ENCODE results near the gene IL6. TPM values are rescaled to one million over a fixed set of nuclear protein-coding genes. Genes with fewer than 3 reads are reported as not detected.

IL6 gene
- total and polyA plus RNA-seq, 9 of the 15 experiments (the other 6 are each of a cell fraction or from before 2014, with no cell fraction given): 0.76 to 2.9 (median 1.5) TPM

DNA sequence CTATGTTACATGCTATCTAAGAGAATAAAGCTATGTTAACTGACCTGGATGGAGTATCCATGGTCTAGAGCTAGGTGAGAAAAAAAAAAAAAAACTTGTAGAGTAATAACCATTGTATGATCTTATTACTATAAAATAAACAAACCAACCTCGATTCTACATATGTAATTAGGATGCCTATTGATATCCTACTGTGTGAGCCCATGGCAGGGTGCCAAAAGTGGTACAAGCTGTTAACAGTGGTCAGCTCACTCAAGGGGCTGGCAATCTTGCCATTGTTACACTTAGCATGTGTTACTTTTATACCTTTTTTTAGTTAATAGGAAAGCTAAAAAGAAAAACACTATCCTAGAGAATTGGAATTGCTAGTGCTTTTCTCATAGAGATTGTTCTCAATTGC lies 13.5 kb upstream of the IL6 start:
- H3K27ac ChIP-seq (ENCODE audit: extremely low read depth, low read depth, low read length): no peak overlapping the region
- H3K4me3 ChIP-seq: no peak overlapping the region
- H3K36me3 ChIP-seq (ENCODE audit: control insufficient read depth, insufficient read depth, low read length): no peaks in the 10 kb centered on the region; the same call in 2 of the 3 replicates
- no TSS peak for BruUV-seq (replicated peaks)
- no peaks in the 10 kb centered on the region for H3K9me1 ChIP-seq (ENCODE audit: control insufficient read depth, insufficient read depth, low read length)
- H3K4me2 ChIP-seq (ENCODE audit: insufficient read depth, low read length): no peak overlapping the region
- no peak overlapping the region for H2AFZ ChIP-seq (ENCODE audit: low read depth, low read length)
- H3K4me1 ChIP-seq (replicated peaks in 1 of 2; ENCODE audit: control insufficient read depth in 2 of 2, insufficient read depth in 2 of 2, low read length in 2 of 2): peaks cover 11 to 38% of the 10 kb centered on the region in 2 experiments
- DNase-seq (ENCODE audit: extremely low read depth in 1 of 4, low spot score in 3 of 4): no peak
- in situ Hi-C loops (cut with MboI) (no loop called here), intact Hi-C loops (cut with micrococcal nuclease) (no loop called here)
- H4K20me1 ChIP-seq (replicated peaks; ENCODE audit: control insufficient read depth, insufficient read depth, low read length): no peaks in the 10 kb centered on the region
- no peaks in the 10 kb centered on the region for H3K27me3 ChIP-seq (ENCODE audit: control insufficient read depth in 2 of 2, insufficient read depth in 2 of 2, low read length in 2 of 2)
- H3K9me3 ChIP-seq (replicated peaks; ENCODE audit: control insufficient read depth, insufficient read depth, low read depth, low read length): no peaks in the 10 kb centered on the region
- ChIA-PET CTCF (ENCODE audit: low intra/inter-chr PET ratio) (no interaction called here), POLR2A (interaction anchor here (0.6 to 3.9 kb wide), 5 partner anchors 11 to 147 kb away, joined by 3 to 21 read pairs (median 6); no protein-coding TSS in a partner anchor)
- no peak overlapping the region for H3K9ac ChIP-seq (ENCODE audit: insufficient read depth in 1 of 2, low read depth in 2 of 2, low read length in 2 of 2)
- no peak for FAIRE-seq
- peaks cover 9% of the 10 kb centered on the region; the same call in 2 of the 3 replicates for H3K79me2 ChIP-seq (ENCODE audit: control insufficient read depth, insufficient read depth, low read length)
- WGBS (ENCODE audit: insufficient coverage, low coverage, missing lambda C conversion rate): 6% methylated on average over 1 of the region's 1 CpG
- no peak for ATAC-seq
- TF ChIP-seq NFIC (IDR thresholded peaks at IDR 0.05) (peak; percentile 91), GABPA (tag; conservative IDR thresholded peaks at IDR 0.05; ENCODE audit: low read depth) (no peak), ZNF764 (CRISPR knock-in tag; IDR thresholded peaks at IDR 0.05; ENCODE audit: low read depth) (no peak), PTBP1 (IDR thresholded peaks at IDR 0.05; ENCODE audit: low read depth, low read length) (no peak), PHB (CRISPR knock-in tag; IDR thresholded peaks at IDR 0.05) (no peak), ZNF785 (CRISPR knock-in tag; IDR thresholded peaks at IDR 0.05) (no peak), CEBPG (CRISPR knock-in tag; IDR thresholded peaks at IDR 0.05) (no peak), CEBPG (tag; conservative IDR thresholded peaks at IDR 0.05 in 1 of 2, IDR thresholded peaks at IDR 0.05 in 1 of 2) (no peak), SLC30A9 (CRISPR knock-in tag; IDR thresholded peaks at IDR 0.05) (no peak), DDX20 (tag; IDR thresholded peaks at IDR 0.05; ENCODE audit: low read depth) (peak; percentile 20; the same call in 1 of the 2 replicates), RBM25 (IDR thresholded peaks at IDR 0.05; ENCODE audit: low read depth, low read length, severe bottlenecking) (no peak), ZNF695 (CRISPR knock-in tag; IDR thresholded peaks at IDR 0.05) (no peak), ZNF408 (CRISPR knock-in tag; IDR thresholded peaks at IDR 0.05; ENCODE audit: low read depth) (no peak), TAF7 (tag; IDR thresholded peaks at IDR 0.05) (no peak), ZBTB8A (IDR thresholded peaks at IDR 0.05; ENCODE audit: partially characterized antibody) (no peak), HDAC6 (IDR thresholded peaks at IDR 0.05; ENCODE audit: low read depth, low read length) (no peak), PTTG1 (tag; IDR thresholded peaks at IDR 0.05; ENCODE audit: low read depth) (no peak), BACH1 (tag; IDR thresholded peaks at IDR 0.05) (no peak), MTA3 (IDR thresholded peaks at IDR 0.05; ENCODE audit: borderline replicate concordance) (no peak), MEIS2 (IDR thresholded peaks at IDR 0.05; ENCODE audit: partially characterized antibody) (no peak), GTF2E2 (tag; IDR thresholded peaks at IDR 0.05) (no peak), ZNF644 (tag; IDR thresholded peaks at IDR 0.05; ENCODE audit: low read depth) (no peak)
- TF ChIP-seq, protein P1, sequence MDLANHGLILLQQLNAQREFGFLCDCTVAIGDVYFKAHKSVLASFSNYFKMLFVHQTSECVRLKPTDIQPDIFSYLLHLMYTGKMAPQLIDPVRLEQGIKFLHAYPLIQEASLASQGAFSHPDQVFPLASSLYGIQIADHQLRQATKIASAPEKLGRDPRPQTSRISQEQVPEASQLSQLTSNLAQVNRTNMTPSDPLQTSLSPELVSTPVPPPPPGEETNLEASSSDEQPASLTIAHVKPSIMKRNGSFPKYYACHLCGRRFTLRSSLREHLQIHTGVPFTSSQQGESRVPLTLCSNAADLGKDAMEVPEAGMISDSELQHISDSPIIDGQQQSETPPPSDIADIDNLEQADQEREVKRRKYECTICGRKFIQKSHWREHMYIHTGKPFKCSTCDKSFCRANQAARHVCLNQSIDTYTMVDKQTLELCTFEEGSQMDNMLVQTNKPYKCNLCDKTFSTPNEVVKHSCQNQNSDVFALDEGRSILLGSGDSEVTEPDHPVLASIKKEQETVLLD (IDR thresholded peaks at IDR 0.05): no peak
- TF ChIP-seq, protein P2, sequence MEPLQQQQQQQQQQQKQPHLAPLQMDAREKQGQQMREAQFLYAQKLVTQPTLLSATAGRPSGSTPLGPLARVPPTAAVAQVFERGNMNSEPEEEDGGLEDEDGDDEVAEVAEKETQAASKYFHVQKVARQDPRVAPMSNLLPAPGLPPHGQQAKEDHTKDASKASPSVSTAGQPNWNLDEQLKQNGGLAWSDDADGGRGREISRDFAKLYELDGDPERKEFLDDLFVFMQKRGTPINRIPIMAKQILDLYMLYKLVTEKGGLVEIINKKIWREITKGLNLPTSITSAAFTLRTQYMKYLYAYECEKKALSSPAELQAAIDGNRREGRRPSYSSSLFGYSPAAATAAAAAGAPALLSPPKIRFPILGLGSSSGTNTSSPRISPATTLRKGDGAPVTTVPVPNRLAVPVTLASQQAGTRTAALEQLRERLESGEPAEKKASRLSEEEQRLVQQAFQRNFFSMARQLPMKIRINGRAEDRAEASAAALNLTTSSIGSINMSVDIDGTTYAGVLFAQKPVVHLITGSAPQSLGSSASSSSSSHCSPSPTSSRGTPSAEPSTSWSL (CRISPR knock-in tag; IDR thresholded peaks at IDR 0.05; ENCODE audit: borderline replicate concordance): no peak
